ENCODE data around the gene MBNL1. TPM values are rescaled to one million over a fixed set of nuclear protein-coding genes. Genes with fewer than 3 reads are reported as not detected.
A peak's percentile ranks its signal among the peaks of the same experiment; 100 is the strongest.

MBNL1 gene
- total RNA-seq, 6 experiments from 2014 or later: 49.9 to 89.6 (median 63.2) TPM

DNA sequence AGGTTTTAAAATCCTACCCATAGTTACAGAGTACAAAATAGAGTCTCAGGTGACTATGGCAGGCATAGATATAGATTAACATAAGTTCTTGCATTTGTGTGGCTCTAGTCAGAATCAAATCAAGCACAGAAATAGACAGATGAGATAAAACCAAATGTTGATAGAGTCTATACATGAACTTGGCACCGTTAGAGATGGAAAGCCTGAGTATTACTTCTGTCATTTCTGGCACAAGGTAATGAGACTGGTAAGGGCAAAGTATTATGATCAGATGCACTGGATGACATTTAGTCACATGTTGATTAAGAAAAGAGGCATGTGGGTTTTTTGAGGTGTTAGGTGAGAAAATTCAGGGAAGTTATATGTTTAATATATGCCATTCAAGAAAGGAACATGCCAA lies 219.7 kb downstream of the MBNL1 start:
- Histone ChIP-seq H3K27me3 (no peaks in the 10 kb centered on the region), H3K4me3 (no peak overlapping the region), H3K27ac (no peak overlapping the region), H3K36me3 (no peaks in the 10 kb centered on the region), H3K4me1 (no peaks in the 10 kb centered on the region), H3K9me3 (no peaks in the 10 kb centered on the region)
- no peak for TF ChIP-seq POLR2A (IDR thresholded peaks at IDR 0.05)
- TF ChIP-seq, protein P1, sequence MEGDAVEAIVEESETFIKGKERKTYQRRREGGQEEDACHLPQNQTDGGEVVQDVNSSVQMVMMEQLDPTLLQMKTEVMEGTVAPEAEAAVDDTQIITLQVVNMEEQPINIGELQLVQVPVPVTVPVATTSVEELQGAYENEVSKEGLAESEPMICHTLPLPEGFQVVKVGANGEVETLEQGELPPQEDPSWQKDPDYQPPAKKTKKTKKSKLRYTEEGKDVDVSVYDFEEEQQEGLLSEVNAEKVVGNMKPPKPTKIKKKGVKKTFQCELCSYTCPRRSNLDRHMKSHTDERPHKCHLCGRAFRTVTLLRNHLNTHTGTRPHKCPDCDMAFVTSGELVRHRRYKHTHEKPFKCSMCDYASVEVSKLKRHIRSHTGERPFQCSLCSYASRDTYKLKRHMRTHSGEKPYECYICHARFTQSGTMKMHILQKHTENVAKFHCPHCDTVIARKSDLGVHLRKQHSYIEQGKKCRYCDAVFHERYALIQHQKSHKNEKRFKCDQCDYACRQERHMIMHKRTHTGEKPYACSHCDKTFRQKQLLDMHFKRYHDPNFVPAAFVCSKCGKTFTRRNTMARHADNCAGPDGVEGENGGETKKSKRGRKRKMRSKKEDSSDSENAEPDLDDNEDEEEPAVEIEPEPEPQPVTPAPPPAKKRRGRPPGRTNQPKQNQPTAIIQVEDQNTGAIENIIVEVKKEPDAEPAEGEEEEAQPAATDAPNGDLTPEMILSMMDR (IDR thresholded peaks at IDR 0.05): no peak
- WGBS (ENCODE audit: insufficient coverage, low coverage, low lambda C conversion rate, missing lambda C conversion rate): 86% methylated on average over 1 of the region's 1 CpG
- DNase-seq: no peak
- intact Hi-C loops (cut with DNase I): no loop called here
- ATAC-seq: no peak

DNA sequence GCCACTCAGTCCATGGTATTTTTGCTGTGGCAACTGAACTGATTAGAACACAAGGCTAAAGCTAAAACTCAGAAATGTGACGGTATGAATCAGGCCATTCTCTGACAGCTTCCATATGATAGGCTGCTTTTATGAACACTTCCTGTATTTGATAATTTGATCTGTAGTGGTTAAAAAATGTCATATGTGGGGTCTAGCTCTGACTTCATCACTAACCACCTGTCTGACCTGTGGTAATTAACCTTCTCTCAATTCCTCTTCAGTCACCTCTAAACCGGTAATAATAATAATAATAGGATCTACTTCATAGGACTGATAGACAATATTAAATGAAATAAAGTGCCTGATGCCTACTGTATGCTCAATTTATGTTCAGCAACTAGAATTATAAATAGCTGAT lies 223.2 kb downstream of the MBNL1 start:
- intact Hi-C loops (cut with DNase I): no loop called here
- Histone ChIP-seq H3K27me3 (no peaks in the 10 kb centered on the region), H3K27ac (no peak overlapping the region), H3K9me3 (no peaks in the 10 kb centered on the region), H3K36me3 (no peaks in the 10 kb centered on the region), H3K4me1 (no peaks in the 10 kb centered on the region), H3K4me3 (no peak overlapping the region)
- DNase-seq (no peak), ATAC-seq (no peak)
- TF ChIP-seq, protein P1 (IDR thresholded peaks at IDR 0.05): no peak
- TF ChIP-seq POLR2A (IDR thresholded peaks at IDR 0.05): no peak
- WGBS (ENCODE audit: insufficient coverage, low coverage, low lambda C conversion rate, missing lambda C conversion rate): 88% methylated on average over 2 of the region's 2 CpGs

GRCh38 chr3:152496286-152496685 lies 227.6 kb downstream of the MBNL1 start:
- no peaks in the 10 kb centered on the region for H3K36me3 ChIP-seq
- intact Hi-C loops (cut with DNase I): no loop called here
- 94% methylated on average over 1 of the region's 1 CpG for WGBS (ENCODE audit: insufficient coverage, low coverage, low lambda C conversion rate, missing lambda C conversion rate)

DNA sequence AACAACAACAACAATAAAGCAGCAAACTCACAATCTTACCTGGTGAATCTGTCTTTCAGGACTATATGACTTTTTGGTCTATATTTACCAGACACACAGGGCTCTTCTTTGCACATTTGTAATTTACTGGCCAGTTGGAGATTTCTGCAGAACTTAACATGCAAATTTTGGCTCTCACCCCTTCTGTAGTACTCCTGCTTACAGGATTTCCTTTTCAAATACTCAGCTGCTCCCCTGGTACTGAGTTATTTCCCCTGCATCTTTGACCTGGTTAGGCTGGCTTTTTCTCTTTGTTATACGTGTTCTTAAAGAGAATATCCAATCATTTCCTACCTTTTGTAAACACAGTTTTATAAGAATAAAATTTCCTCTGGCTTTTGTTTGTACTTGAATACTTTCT lies 228.0 kb downstream of the MBNL1 start:
- no peaks in the 10 kb centered on the region for H3K27me3 ChIP-seq
- H3K36me3 ChIP-seq: no peaks in the 10 kb centered on the region
- no peak overlapping the region for H3K27ac ChIP-seq
- TF ChIP-seq, protein P1 (IDR thresholded peaks at IDR 0.05): no peak
- TF ChIP-seq POLR2A (IDR thresholded peaks at IDR 0.05): no peak
- intact Hi-C loops (cut with DNase I): no loop called here
- no peaks in the 10 kb centered on the region for H3K4me1 ChIP-seq
- WGBS (ENCODE audit: insufficient coverage, low coverage, low lambda C conversion rate, missing lambda C conversion rate): 8% methylated on average over 1 of the region's 1 CpG
- DNase-seq (no peak), ATAC-seq (no peak)
- H3K4me3 ChIP-seq: no peak overlapping the region
- no peaks in the 10 kb centered on the region for H3K9me3 ChIP-seq

More at GRCh38 chr3:152496286-152496685, 227.6 kb downstream of the MBNL1 start:
- TF ChIP-seq POLR2A (IDR thresholded peaks at IDR 0.05): no peak
- TF ChIP-seq, protein P1 (IDR thresholded peaks at IDR 0.05): no peak
- H3K27ac ChIP-seq: no peak overlapping the region
- ATAC-seq (no peak), DNase-seq (no peak)
- H3K4me3 ChIP-seq: no peak overlapping the region
- no peaks in the 10 kb centered on the region for H3K4me1 ChIP-seq
- no peaks in the 10 kb centered on the region for H3K27me3 ChIP-seq
- no peaks in the 10 kb centered on the region for H3K9me3 ChIP-seq

GRCh38 chr3:152497457-152497856 lies 228.7 kb downstream of the MBNL1 start:
- intact Hi-C loops (cut with DNase I): no loop called here
- TF ChIP-seq, protein P1 (IDR thresholded peaks at IDR 0.05): no peak
- no peak for TF ChIP-seq POLR2A (IDR thresholded peaks at IDR 0.05)
- DNase-seq (no peak), ATAC-seq (peak in 3 of 4 donors; percentile 22 to 58 (median 35))
- Histone ChIP-seq H3K27ac (no peak overlapping the region), H3K27me3 (no peaks in the 10 kb centered on the region), H3K36me3 (no peaks in the 10 kb centered on the region), H3K4me1 (no peaks in the 10 kb centered on the region), H3K4me3 (no peak overlapping the region), H3K9me3 (no peaks in the 10 kb centered on the region)
- 40% methylated on average over 3 of the region's 3 CpGs for whole genome bisulfite sequencing (ENCODE audit: insufficient coverage, low coverage, low lambda C conversion rate, missing lambda C conversion rate)
